Stromal cell of bone marrow (primary cell): Measurements from ENCODE around the gene MIDN.
A peak's percentile ranks its signal among the peaks of the same experiment; 100 is the strongest.

Experiments used
- DNase-seq: peaks from one replicate; pipeline ENCODE4 v3.0.0-alpha.2; 2012; ENCODE audit warnings: low read depth

Gene MIDN

DNA sequence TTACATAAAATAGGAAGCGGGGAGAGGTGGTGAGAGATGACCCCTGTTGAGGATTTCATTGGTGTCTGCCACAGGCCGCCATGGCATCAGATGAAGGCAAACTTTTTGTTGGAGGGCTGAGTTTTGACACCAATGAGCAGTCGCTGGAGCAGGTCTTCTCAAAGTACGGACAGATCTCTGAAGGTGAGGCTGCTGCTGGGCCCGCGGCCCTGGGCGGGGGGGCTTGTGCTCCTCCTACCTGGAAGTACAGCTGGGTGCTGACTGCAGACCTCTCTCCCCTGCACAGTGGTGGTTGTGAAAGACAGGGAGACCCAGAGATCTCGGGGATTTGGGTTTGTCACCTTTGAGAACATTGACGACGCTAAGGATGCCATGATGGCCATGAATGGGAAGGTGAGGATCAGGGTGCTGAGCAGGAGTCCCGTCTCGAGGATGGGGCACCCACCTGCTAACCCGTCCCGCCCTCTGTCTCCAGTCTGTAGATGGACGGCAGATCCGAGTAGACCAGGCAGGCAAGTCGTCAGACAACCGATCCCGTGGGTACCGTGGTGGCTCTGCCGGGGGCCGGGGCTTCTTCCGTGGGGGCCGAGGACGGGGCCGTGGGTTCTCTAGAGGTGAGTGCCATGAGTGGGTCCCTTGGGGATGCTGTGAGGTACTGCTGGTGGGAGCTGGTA lies 22.6 kb downstream of the MIDN start:
- DNase-seq = no peak

DNA sequence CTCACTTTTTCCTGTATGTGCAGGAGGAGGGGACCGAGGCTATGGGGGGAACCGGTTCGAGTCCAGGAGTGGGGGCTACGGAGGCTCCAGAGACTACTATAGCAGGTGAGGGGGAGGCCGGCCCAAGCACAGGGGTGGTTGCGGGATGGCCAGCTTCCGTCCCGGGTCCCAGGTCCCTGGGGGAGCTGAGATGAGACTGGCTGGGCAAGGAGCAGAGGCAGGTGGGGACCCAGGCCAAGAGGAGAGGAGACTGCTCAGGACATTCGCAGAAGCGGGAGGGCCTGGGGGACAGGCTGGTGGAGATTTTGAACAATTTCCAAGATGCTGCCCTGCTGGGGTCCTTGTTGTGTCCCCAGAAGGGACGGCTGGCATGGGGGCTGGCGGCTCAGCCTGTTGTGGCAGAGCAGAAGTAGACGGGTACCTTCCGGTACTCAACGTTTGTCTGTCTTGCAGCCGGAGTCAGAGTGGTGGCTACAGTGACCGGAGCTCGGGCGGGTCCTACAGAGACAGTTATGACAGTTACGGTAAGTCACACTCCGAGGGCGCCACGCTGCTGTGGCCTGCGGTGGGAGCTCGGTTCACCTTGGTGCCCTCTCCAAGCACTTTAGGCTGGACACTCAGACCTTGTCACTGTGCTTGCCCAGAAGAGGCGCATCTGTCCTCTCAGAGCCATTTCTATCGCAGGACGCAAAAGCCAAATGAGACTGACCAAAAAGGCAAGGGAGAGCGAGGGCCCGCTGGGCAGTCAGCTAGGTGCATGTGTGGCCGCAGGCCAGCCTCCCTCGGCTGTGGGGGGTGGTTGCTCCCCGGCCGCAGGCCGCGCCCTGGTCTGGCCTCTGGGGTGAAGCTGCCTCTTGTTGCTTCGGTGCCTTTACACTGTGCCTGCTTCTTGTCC lies 23.4 kb downstream of the MIDN start:
- no peak for DNase-seq

DNA sequence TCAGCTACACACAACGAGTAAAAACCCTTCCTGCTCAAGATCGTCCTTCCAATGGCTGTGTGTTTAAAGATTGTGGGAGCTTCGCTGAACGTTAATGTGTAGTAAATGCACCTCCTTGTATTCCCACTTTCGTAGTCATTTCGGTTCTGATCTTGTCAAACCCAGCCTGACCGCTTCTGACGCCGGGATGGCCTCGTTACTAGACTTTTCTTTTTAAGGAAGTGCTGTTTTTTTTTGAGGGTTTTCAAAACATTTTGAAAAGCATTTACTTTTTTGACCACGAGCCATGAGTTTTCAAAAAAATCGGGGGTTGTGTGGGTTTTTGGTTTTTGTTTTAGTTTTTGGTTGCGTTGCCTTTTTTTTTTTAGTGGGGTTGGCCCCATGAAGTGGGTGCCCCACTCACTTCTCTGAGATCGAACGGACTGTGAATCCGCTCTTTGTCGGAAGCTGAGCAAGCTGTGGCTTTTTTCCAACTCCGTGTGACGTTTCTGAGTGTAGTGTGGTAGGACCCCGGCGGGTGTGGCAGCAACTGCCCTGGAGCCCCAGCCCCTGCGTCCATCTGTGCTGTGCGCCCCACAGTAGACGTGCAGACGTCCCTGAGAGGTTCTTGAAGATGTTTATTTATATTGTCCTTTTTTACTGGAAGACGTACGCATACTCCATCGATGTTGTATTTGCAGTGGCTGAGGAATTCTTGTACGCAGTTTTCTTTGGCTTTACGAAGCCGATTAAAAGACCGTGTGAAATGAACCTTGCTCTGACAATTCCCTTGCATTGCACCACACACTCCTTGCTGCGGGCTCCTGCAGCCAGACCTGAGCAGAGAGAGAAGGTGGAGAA lies 24.3 kb downstream of the MIDN start:
- no peak for DNase-seq

DNA sequence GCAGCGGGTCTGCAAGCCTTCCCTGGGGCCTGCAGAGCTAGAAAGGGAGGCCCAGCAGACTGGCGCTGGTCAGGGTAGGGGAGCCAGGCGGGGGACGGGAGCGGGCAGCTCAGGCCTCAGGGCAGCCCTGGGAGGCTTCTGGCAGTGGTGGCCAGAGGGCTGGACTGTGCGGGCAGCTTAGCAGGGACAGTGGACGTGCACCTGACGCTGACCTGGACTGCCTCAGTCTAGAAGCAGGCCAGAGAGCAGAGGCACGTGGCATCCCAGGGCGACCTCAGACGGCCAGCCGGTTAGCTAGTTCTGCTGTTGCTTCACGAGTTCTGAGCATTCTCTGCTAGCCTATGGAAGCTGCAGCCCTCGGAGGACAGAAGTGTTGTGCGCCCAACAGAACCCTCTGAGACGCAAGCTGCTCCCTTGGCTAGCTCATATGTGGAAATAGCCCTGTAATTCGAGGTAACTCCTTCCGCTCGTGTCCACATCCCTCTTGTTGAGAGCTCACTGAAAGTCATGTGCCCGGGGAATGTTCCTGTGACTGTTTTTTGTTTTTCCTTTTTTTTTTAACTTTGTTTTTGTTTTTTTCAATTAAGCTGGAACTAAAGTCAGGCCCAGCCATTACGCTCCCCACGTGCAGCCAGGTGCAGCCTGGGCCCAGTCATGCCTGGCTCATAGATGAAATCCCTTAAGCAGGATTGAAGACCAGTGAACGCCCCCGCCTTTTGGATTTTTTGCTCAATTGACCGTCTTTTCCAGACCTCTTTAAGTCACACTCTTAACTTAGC lies 25.1 kb downstream of the MIDN start:
- DNase-seq = no peak

DNA sequence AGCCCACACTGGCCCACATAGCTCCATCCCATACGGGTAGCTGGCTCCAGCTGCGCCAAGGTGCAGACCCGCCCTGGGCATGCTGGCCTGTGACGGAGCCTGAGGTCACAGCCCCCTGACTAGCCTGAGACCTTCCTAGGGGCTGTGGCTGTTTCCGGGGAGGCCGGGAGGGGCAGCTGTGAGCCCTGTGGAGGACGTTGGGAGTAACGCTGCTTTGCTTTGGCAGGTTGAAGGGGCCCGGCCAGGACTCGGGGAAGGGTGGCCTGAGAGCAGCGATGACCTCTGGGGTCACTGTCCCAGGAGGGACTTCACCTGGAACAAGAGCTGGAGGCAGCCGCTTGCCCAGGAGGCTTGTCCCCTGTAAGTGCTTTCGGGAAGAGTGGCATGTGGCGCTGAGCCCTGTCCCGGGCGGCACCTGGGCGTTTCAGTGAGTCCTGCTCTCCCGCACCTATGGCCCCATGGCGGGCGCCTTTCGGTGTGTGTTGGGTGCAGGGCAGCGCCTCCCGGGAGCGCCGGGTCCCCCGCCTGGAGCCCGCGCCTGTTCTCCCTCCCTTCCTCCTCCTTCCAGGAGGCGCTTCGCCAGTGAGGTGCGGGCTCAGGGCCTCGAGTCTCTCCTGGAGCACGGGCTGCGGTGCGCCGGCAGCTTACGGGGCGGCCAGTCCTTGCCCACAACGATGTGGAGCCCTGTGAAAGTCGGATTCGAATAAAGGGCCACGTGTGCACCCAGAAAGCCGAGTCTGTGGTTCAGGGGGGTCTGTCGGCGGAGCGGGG lies 25.9 kb downstream of the MIDN start:
- no peak for DNase-seq

DNA sequence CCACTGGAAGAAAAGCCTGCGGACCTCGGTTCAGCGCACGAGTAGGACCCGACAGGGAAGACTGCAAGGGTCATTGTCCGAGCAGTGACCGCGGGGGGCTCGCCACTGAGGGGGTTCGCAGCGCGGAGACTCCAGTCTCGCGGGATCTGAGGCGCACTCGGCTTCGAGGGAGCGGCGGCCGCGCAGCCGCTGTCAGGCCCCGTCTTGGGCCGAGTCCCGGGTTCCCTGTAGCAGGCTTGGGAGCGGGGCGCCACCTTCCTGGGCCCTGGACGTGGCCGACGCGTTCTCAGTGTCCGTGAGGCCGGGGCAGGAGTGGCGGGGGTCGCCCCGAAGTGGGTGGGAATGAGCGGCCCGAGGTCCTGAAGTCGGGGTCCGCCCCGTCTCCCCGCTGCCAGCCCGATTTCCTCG lies 26.5 kb downstream of the MIDN start:
- no peak for DNase-seq

DNA sequence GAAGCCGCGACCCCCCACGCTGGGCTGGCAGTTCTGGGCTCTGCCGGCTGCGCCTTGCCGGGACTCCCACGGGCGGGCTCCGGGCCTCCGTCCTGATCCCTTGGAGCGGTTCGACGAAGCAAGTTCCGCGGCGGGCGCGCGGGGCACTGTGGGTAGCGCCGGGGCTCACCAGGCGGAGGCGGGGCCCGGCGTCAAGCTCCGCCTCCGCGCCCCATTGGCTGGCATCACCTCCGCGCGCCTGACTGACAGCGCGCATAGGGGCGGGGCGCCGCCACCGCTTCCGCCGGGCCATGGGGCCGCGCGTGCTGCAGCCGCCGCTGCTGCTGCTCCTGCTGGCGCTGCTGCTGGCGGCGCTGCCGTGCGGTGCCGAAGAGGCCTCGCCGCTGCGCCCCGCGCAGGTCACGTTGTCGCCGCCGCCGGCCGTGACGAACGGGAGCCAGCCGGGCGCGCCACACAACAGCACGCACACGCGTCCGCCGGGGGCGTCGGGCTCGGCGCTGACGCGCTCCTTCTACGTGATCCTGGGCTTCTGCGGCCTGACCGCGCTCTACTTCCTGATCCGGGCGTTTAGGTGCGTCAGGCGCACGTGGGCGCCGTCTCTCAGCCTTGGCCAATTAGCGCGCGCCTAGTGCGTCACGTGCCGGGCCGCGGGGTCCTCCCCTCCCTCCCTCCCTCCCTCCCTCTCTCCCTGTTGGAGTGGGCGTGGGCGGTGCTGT lies 27.0 kb downstream of the MIDN start, which contains the start of gene FAM174C:
Gene FAM174C, plus strand, starts transcription at position 271 of the 716 bp plus-strand sequence. Its CDS starts 20 bp downstream, at position 291.
- DNase-seq = peak; percentile 92

DNA sequence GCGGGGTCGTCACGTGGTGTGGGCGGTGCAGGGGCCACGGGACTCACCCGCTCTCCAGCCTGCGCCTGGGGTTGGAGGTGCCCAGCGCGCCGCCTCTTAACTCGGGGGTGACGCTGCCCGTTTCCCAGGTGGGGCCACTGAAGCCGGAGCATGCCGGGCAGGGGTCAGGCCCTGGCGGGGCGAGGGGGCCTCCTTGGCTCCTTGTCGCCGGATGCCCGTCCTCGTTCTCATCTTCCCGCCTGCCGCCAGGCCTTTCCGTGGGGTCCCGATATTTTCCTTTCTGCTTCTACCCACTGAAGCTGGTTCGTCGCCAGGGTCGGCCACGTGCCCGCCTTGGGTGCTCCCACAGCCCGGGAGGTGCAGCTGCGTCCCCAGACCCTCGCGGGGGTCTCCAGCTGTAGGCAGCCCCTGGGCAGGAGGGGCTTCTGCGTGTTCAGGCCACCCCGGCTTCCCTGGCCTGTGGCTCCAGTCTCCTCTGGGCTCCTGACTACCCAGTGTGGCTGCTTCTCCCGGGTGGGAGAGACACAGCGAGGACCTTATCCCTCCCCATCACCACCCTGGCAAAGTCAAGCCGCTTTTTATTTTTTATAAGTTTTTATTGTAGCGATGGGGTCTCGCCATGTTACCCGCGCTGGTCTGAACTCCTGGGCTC lies 27.7 kb downstream of the MIDN start:
- no peak for DNase-seq

DNA sequence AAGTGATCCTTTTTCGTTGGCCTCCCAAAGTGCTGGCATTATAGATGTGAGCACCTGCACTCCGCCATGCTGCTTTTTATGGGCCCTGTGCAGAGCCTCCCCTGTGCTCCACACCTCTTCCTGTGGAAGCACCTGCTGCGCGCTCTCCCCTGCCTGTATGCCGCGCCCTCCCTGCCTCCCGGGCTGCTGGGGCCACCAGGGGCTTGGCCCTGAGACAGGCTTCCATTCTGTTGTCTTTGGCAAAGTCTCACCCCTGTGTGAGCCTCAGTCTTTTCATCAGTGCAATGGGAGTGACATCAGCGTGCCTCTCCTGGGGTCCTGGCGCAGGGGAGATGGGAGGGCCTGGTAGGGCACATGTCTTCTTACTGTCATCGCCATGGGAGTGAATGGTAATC lies 28.2 kb downstream of the MIDN start:
- no peak for DNase-seq

DNA sequence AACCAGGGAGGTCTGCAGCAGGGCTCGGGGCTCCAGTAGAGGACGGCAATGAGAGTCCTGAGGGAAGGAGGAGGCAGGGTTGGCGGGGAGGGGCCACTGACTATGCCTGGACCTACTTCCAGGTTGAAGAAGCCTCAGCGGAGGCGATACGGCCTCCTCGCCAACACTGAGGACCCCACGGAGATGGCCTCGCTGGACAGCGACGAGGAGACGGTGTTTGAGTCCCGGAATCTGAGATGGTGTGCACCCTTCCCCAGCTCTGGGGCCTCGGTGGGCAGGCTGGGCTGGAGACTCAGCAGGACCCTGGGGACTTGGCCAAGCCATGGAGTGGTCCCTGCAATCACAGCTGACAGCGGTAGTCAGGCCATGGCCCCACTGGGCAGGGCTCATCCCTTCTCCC lies 28.7 kb downstream of the MIDN start:
- DNase-seq = no peak

DNA sequence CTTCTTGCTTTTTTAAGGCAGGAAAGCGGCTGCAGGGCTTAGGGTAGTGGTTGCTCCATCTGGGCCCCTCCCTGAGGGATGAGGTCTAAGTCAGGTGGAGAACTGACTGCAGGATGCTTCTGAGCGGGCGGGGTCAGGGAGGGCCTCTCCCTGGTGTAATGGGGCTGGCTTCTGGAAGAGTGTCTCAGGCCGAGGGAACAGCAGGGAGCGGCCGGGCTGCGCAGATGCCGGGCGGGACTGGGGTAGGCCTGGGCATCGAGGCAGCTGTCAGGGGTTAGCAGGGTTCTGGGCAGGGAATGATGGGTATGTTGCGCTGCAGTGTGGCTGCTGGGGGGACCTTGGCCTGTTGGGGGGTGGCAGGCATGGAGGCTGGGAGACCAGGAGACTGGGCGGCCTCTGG lies 29.7 kb downstream of the MIDN start:
- DNase-seq = no peak

DNA sequence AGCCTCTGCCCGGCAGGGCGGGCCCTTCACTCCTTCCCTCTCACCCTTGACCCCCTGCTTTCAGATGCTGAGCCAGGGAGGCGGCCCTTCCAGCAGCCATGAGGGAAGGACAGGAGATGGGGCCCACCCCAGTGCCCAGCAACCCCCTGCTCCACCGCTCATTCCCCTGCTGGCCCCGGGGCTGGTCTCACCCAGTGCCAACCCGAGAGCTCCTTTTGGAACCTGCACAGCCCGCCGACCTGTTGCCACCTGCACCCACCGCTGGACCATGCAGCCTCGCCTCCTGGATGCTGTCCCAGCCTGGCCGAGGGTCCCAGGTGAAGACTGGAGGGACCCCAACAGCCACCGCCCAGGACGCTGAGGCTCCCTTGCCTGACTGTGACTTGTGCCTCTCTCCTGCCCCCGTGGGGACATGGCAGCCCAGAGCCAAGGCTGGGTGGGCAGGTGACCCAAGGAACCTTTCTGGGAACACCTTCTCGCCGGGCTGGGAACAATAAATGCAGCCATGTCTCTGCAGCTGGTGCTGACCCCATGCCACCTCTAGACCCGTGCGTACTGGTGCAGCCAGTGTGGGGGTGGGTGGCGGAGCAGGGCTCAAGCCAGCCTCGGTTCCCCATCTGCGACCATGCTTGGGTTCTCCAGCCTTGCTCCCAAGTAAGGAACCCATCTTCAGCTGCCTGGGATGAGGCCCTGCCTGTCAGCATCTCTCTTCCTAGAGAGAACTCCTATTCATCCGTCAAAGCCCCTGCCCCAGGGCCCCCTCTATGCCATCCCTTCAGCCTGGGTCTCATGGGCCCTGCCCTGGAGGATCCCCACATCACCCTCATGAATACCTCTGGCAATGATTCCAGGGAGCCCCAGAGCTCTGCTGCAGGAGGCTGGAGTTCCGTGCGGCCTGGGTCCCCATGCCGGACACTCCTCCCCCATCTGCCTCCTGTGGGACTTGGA lies 30.6 kb downstream of the MIDN start:
- DNase-seq = no peak

DNA sequence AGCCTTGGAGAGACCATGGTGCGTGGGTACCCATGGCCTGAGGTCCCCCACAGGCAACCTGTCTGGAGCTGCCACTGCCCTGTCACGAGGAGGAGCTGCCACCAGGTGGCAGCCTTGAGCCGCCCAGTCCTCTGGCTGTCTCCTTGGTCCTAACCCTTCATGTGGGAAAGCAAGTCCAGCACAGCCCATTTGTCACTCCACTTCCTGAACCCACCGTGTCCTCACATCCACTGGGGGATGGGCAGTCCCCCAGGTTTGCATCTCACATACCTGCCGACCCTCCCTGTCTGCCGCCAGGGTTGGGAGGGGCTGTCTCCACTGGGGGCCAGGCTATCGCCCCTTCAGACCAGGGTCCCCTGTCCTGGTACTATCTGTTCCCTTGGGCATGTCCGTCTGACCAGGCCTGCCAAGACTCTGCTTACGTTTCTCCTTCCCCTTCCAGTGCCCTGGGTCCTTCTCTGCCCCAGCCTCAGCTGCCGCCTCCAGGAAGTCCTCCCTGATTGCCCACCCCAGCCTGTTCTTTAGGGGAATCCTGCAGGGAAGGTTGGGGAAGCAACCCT lies 31.5 kb downstream of the MIDN start:
- peak; percentile 54 for DNase-seq

DNA sequence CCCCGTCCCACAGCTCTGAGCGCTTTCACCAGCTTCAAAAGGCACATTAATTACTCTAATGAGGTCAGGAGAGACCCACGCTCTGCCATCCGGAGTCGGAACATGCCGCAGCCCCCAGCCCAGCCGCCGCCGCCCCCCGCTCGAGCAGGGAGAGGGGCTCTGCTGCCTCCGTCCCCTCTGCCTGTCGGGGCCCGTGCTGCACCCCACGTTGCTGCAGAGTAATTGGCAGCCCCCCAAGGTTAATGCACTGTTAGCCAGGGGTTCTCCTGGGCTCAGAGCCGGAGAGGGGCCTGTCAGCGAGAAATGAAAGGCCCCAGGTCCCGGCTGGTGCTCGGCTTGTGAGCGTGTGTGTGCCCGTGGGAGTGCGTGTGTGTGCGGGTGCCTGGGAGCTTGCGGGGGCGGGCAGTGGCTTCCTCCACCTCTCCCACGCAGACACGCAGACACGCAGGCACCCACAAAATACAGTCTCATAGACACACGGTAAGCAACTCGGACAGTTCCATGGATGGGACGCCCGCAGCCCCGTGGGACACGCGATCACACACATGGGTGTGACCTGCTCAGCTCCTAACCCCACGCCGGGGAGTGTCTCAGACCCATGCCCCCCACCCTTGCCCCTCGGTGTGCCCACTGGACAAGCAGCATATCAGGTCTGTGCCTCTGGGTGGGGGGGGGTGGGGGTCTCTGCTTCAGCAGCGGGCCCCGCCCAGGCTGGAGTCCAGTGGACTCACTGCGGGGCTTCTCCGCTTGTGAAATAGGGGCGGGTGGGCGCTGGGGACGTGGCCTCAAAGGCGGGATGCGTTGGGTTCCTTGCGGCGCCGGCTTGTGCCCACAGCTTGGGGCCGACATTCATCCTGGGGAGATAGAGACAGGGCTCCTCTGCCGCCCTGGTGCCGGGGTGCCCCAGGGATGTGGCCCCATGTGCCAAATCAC lies 32.5 kb downstream of the MIDN start:
- no peak for DNase-seq

DNA sequence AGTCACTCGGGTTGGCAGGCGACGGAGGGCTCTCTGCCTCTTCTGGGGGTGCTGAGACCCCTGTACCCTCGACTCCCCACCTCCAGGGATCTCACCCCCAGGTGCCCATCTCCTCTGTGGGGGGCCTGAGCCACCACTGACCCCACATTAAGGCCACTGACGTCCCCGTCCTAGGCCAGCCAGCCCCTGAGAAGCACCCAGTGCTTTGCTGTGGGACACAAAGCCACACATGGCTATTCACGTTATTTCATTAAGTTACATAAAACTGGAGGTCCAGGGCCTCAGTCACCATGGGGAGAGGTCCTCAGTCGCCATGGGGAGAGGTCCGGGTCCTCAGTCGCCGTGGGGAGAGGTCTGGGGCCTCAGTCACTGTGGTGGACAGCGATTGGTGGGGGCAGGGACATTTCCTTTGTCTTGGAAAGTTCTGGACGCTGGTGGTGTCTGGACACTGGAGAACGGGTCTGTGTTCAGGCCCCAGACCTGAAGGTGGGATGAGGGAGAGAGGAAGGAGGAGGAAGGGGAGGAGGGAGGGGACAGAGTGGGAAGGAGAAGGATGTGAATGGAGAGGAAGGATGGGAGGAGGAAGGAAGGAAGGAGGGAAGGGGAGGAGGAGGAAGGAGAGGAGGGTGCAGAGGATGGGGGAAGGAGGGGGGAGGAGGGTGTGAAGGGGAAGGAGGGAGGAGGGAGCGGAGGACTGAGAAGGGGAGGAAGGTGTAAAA lies 33.3 kb downstream of the MIDN start:
- DNase-seq = no peak

DNA sequence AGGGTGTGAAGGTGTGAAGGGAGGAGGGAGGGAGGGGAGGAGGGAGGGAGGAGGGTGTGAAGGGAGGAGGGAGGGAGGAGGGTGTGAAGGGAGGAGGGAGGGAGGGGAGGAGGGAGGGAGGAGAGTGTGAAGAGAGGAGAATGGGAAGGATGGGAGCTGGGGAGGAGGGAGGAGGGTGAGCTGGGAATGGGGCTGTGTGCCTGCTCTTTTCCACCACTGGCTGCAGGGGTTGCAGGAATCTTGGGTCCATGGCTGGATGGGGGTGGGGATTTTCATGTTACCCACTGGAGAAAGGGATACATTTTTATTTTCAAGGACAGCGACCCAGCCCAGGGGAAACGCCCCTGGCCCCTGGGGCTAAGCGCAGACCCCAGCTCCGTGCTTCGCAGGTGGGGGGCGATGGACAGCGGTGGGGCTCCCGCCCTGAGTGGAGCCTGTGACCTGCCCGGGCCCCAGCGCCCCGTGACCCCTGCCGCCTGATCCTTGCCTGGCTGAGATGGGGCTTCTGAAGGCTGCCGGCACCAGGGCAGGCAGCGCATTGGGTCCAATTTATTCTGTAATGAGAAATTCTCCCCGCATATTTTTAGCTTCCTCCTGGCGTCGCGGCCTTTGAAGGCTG lies 34.3 kb downstream of the MIDN start:
- no peak for DNase-seq
